ENCODE measurements around the gene C9orf78. TPM values are rescaled to one million over a fixed set of nuclear protein-coding genes. Genes with fewer than 3 reads are reported as not detected.
"Not testable (repeated sequence)": the region's sequence is repeated elsewhere in the genome, so short reads cannot be mapped to it uniquely, and the experiment has no call there.

The C9orf78 gene
- total and polyA plus RNA-seq, 2 donors: 76.8 to 95.0 TPM

DNA sequence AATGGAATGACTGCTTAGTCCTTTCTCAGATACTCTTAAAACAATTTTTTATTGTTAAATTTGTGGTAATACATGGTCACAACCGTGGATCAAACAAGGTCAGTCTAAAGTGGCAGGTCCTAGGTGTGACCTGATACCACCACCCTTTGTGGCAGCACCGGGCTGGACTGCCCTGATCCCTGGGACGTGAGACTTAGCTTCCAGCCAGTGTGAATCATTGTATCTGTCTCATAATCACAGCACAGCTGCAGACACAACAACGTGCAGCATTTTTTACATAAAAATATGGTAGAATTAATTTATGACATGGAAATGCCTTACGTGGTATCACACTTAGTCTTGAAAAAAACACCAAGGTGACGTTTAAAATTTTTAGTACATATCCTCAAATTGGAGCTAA is 24.3 kb downstream of the C9orf78 start:
- H3K36me3 ChIP-seq (ENCODE audit: control insufficient read depth in 2 of 2, insufficient read depth in 2 of 2, low read length in 1 of 2): peaks cover 75 to 80% of the 10 kb centered on the region in 2 donors
- no peaks in the 10 kb centered on the region for H3K27me3 ChIP-seq (ENCODE audit: control insufficient read depth in 2 of 2, insufficient read depth in 1 of 2, low read length in 1 of 2)
- H3K4me3 ChIP-seq (ENCODE audit: low read length in 2 of 2): no peak overlapping the region
- WGBS: 96% methylated on average over 6 of the region's 6 CpGs
- H3K9me3 ChIP-seq (ENCODE audit: control insufficient read depth in 2 of 2, insufficient read depth in 1 of 2, low read length in 1 of 2): no peaks in the 10 kb centered on the region
- H3K4me1 ChIP-seq (ENCODE audit: control insufficient read depth in 2 of 2, insufficient read depth in 2 of 2, low read length in 2 of 2): no peaks in the 10 kb centered on the region
- no peak overlapping the region for H3K27ac ChIP-seq (ENCODE audit: low read depth in 1 of 2, low read length in 1 of 2)
- DNase-seq (ENCODE audit: low read depth in 6 of 9, low spot score in 9 of 9): no peak

DNA sequence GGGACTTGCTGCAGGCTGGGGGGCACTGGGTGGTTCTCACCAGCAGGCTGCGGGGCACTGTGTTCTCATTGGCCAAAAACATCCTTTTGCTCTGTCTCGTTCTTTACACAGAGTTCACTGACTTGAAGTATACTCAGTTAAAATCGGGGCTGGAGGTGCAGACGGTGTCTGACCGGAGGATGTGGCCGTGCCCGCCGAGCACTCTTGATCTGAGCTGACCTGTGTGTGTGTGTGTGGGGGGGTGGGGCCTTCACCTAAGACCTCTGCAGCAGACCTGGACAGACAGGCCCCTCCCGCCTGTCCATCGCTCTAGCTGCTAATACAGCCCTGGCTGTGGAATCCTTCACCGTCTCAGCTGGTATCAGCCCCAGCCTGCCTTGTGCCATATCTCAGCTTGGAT is 25.0 kb downstream of the C9orf78 start:
- Histone ChIP-seq H3K9me3 (ENCODE audit: control insufficient read depth in 2 of 2, insufficient read depth in 1 of 2, low read length in 1 of 2) (no peaks in the 10 kb centered on the region), H3K4me3 (ENCODE audit: low read length in 2 of 2) (no peak overlapping the region), H3K4me1 (ENCODE audit: control insufficient read depth in 2 of 2, insufficient read depth in 2 of 2, low read length in 2 of 2) (no peaks in the 10 kb centered on the region), H3K27ac (ENCODE audit: low read depth in 1 of 2, low read length in 1 of 2) (no peak overlapping the region), H3K27me3 (ENCODE audit: control insufficient read depth in 2 of 2, insufficient read depth in 1 of 2, low read length in 1 of 2) (no peaks in the 10 kb centered on the region), H3K36me3 (ENCODE audit: control insufficient read depth in 2 of 2, insufficient read depth in 2 of 2, low read length in 1 of 2) (peaks cover 69 to 79% of the 10 kb centered on the region in 2 donors)
- WGBS: 97% methylated on average over 11 of the region's 11 CpGs
- DNase-seq (ENCODE audit: low read depth in 6 of 9, low spot score in 9 of 9): no peak

DNA sequence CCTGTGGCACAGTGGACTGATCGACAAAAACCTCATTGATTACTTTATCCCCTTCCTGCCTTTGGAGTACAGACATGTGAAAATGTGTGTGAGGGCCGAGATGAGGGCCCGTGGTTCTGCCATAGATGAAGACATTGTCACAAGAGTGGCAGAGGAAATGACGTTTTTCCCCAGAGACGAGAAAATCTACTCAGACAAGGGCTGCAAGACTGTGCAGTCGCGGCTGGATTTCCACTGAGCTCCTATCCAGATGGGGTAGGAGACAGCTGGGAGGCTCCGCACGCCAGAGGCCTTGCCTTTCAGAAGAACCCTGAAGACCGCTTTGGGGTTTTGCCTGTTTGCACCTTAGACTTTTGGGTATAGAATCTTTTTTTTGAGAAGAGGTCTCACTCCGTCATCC is 25.7 kb downstream of the C9orf78 start:
- no peaks in the 10 kb centered on the region for H3K9me3 ChIP-seq (ENCODE audit: control insufficient read depth in 2 of 2, insufficient read depth in 1 of 2, low read length in 1 of 2)
- no peaks in the 10 kb centered on the region for H3K27me3 ChIP-seq (ENCODE audit: control insufficient read depth in 2 of 2, insufficient read depth in 1 of 2, low read length in 1 of 2)
- H3K4me3 ChIP-seq (ENCODE audit: low read length in 2 of 2): no peak overlapping the region
- H3K36me3 ChIP-seq (ENCODE audit: control insufficient read depth in 2 of 2, insufficient read depth in 2 of 2, low read length in 1 of 2): peaks cover 61 to 73% of the 10 kb centered on the region in 2 donors
- no peak overlapping the region for H3K27ac ChIP-seq (ENCODE audit: low read depth in 1 of 2, low read length in 1 of 2)
- 93% methylated on average over 11 of the region's 11 CpGs for WGBS
- H3K4me1 ChIP-seq (ENCODE audit: control insufficient read depth in 2 of 2, insufficient read depth in 2 of 2, low read length in 2 of 2): peaks cover 0 to under 1% of the 10 kb centered on the region in 2 donors
- DNase-seq (ENCODE audit: low read depth in 6 of 9, low spot score in 9 of 9): no peak

DNA sequence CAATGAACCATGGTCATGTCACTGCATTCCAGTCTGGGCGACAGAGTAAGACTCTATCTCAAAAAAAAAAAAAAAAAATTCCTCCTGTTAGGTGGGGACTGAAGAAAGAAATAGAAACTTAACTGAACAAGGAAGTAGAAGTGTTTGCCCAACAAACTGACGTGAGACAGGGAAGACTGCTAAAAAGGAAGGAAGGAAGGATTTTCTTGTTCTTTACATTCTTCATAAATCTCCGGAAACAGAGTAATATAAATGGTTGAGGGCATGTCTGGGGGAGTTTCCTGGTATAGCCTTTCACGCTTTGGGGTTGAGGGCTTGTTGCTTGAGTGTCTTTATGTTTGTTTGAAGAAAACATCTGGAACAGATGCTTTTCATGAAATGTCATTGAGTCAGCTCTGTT is 29.0 kb downstream of the C9orf78 start:
- peaks cover 37 to 45% of the 10 kb centered on the region in 2 donors for H3K36me3 ChIP-seq (ENCODE audit: control insufficient read depth in 2 of 2, insufficient read depth in 2 of 2, low read length in 1 of 2)

DNA sequence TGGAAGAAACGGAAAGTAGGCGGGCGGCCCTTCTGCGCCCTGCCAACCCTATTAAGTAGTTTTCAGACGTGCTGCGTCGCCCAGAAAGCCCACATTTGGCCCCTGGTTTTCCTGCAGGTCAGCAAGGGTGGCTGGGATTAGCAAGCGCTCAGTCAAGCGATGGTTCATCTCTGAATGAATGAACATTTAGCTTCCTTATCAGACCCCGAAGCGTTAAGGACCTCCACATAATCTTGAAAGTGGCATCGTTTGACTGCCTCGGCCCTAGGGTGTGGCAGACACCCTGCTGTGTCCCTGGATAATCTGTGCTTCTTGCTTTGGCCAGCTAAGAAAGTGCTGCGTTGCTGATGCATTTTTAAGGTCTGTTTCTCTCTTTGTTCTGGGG is 31.4 kb downstream of the C9orf78 start:
- peaks cover 15 to 22% of the 10 kb centered on the region in 2 donors for H3K36me3 ChIP-seq (ENCODE audit: control insufficient read depth in 2 of 2, insufficient read depth in 2 of 2, low read length in 1 of 2)
- no peaks in the 10 kb centered on the region for H3K27me3 ChIP-seq (ENCODE audit: control insufficient read depth in 2 of 2, insufficient read depth in 1 of 2, low read length in 1 of 2)
- peak overlapping the region in 1 of 2 donors; percentile 88 for H3K27ac ChIP-seq (ENCODE audit: low read depth in 1 of 2, low read length in 1 of 2)
- peaks cover 8 to 9% of the 10 kb centered on the region in 2 donors for H3K4me1 ChIP-seq (ENCODE audit: control insufficient read depth in 2 of 2, insufficient read depth in 2 of 2, low read length in 2 of 2)
- 6% methylated on average over 14 of the region's 14 CpGs for WGBS
- no peaks in the 10 kb centered on the region for H3K9me3 ChIP-seq (ENCODE audit: control insufficient read depth in 2 of 2, insufficient read depth in 1 of 2, low read length in 1 of 2)
- DNase-seq (ENCODE audit: low read depth in 6 of 9, low spot score in 9 of 9): no peak
- peak overlapping the region; percentile 68 to 86 for H3K4me3 ChIP-seq (ENCODE audit: low read length in 2 of 2)

More for the DNA sequence above, 29.0 kb downstream of the C9orf78 start:
- WGBS: 94% methylated on average over 4 of the region's 4 CpGs
- Histone ChIP-seq H3K27ac (ENCODE audit: low read depth in 1 of 2, low read length in 1 of 2) (no peak overlapping the region), H3K9me3 (ENCODE audit: control insufficient read depth in 2 of 2, insufficient read depth in 1 of 2, low read length in 1 of 2) (no peaks in the 10 kb centered on the region), H3K4me1 (ENCODE audit: control insufficient read depth in 2 of 2, insufficient read depth in 2 of 2, low read length in 2 of 2) (peaks cover 8 to 9% of the 10 kb centered on the region in 2 donors), H3K4me3 (ENCODE audit: low read length in 2 of 2) (no peak overlapping the region), H3K27me3 (ENCODE audit: control insufficient read depth in 2 of 2, insufficient read depth in 1 of 2, low read length in 1 of 2) (no peaks in the 10 kb centered on the region)
- no peak for DNase-seq (ENCODE audit: low read depth in 6 of 9, low spot score in 9 of 9)

DNA sequence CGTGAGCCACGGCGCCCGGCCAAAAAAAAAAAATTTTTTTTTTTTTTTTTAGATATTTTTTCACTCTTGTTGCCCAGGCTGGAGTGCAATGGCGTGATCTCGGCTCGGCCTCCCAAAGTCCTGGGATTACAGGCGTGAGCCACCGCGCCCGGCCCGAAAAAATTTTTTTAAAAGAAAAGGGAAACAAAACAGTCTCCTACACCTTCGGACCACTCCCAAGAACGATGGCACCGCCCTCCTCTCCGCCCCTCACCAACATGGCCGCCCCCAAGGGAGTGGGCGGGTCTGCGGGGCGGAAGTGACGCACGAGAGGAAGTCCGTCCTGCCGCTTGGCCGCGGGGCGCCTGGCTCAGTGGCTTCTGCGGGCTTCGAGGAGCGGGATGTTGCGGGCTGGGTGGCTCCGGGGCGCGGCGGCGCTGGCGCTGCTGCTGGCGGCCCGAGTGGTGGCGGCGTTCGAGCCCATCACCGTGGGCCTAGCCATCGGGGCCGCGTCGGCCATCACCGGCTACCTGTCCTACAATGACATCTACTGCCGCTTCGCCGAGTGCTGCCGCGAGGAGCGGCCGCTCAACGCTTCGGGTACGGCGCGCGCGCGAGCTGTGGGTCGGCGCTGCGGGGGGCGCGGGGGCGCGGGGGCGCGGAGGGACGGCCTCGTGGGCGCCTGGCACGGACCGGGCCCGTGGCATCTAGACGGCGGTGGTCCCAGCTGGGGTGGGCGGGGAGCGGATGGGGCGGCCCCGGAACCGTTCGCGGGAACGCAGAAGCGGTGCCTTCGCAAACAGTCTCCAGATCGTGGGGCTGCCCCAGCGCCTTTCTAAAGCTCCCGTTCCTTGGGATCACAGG is 32.0 kb downstream of the C9orf78 start, which contains the start of gene TOR1B:
Gene TOR1B (plus strand): TSS at position 352 of the 843 bp plus-strand sequence. CDS start 29 bp downstream, at position 381.
- Histone ChIP-seq H3K4me3 (ENCODE audit: low read length in 2 of 2) (peak within 1 kb of the TSS; percentile 68 to 86), H3K9me3 (ENCODE audit: control insufficient read depth in 2 of 2, insufficient read depth in 1 of 2, low read length in 1 of 2) (no peaks in the 10 kb centered on the region), H3K36me3 (ENCODE audit: control insufficient read depth in 2 of 2, insufficient read depth in 2 of 2, low read length in 1 of 2) (peaks cover 13 to 22% of the 10 kb centered on the region in 2 donors), H3K4me1 (ENCODE audit: control insufficient read depth in 2 of 2, insufficient read depth in 2 of 2, low read length in 2 of 2) (peaks cover 8 to 9% of the 10 kb centered on the region in 2 donors), H3K27me3 (ENCODE audit: control insufficient read depth in 2 of 2, insufficient read depth in 1 of 2, low read length in 1 of 2) (no peaks in the 10 kb centered on the region), H3K27ac (ENCODE audit: low read depth in 1 of 2, low read length in 1 of 2) (peak within 1 kb of the TSS; percentile 7 to 88)
- WGBS: under 1% methylated on average over 93 of the region's 93 CpGs
- peak; percentile 75 to 98 (median 92) for DNase-seq (ENCODE audit: low read depth in 6 of 9, low spot score in 9 of 9)

DNA sequence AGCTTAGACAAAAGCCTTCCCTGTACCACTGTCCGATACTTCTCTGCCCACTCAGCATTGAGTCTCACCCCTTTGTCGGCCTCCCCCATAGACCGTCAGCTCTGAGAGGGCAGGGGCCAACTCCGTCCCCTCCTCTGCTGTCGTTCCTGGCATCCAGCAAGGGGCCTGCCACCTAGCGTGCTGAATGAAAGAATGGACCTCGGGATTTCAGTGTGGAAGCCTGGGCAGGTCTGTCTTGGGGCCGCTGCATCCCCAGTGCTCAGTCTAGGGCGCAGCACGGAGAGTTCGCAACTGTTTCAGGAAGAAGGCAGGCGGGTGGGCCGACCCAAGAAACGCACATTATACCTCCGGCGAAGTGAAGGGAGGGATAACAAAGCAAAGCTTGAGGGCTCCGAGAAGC is 33.6 kb downstream of the C9orf78 start:
- DNase-seq (ENCODE audit: low read depth in 6 of 9, low spot score in 9 of 9): no peak
- Histone ChIP-seq H3K27me3 (ENCODE audit: control insufficient read depth in 2 of 2, insufficient read depth in 1 of 2, low read length in 1 of 2) (no peaks in the 10 kb centered on the region), H3K27ac (ENCODE audit: low read depth in 1 of 2, low read length in 1 of 2) (no peak overlapping the region), H3K4me3 (ENCODE audit: low read length in 2 of 2) (no peak overlapping the region), H3K36me3 (ENCODE audit: control insufficient read depth in 2 of 2, insufficient read depth in 2 of 2, low read length in 1 of 2) (peaks cover 4 to 14% of the 10 kb centered on the region in 2 donors), H3K9me3 (ENCODE audit: control insufficient read depth in 2 of 2, insufficient read depth in 1 of 2, low read length in 1 of 2) (no peaks in the 10 kb centered on the region), H3K4me1 (ENCODE audit: control insufficient read depth in 2 of 2, insufficient read depth in 2 of 2, low read length in 2 of 2) (peaks cover 8 to 10% of the 10 kb centered on the region in 2 donors)
- 97% methylated on average over 17 of the region's 17 CpGs for WGBS

DNA sequence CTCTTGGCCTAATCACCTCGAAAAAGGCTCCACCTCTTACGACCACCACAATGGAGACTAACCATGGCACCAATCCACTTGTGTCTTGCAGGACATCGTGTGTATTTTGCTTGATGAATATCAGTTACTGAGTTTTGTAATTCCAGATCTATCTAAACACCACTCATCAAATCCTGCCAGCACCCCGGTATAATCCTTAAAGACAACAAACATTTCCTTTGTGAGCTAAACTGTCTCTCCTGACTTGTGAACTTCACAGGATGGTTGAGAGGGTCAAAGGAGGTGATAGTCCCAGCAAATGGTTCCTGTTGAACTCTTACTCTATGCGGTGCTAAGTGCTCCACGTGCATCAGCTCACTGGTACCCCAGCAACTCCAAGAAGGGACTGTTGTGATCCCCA is 36.1 kb downstream of the C9orf78 start:
- no peak overlapping the region for H3K27ac ChIP-seq (ENCODE audit: low read depth in 1 of 2, low read length in 1 of 2)
- no peaks in the 10 kb centered on the region for H3K9me3 ChIP-seq (ENCODE audit: control insufficient read depth in 2 of 2, insufficient read depth in 1 of 2, low read length in 1 of 2)
- H3K27me3 ChIP-seq (ENCODE audit: control insufficient read depth in 2 of 2, insufficient read depth in 1 of 2, low read length in 1 of 2): peaks cover 0 to 14% of the 10 kb centered on the region in 2 donors
- H3K4me1 ChIP-seq (ENCODE audit: control insufficient read depth in 2 of 2, insufficient read depth in 2 of 2, low read length in 2 of 2): peaks cover 4 to 7% of the 10 kb centered on the region in 2 donors
- no peak overlapping the region for H3K4me3 ChIP-seq (ENCODE audit: low read length in 2 of 2)
- no peak for DNase-seq (ENCODE audit: low read depth in 6 of 9, low spot score in 9 of 9)
- 88% methylated on average over 6 of the region's 6 CpGs for WGBS
- no peaks in the 10 kb centered on the region for H3K36me3 ChIP-seq (ENCODE audit: control insufficient read depth in 2 of 2, insufficient read depth in 2 of 2, low read length in 1 of 2)

DNA sequence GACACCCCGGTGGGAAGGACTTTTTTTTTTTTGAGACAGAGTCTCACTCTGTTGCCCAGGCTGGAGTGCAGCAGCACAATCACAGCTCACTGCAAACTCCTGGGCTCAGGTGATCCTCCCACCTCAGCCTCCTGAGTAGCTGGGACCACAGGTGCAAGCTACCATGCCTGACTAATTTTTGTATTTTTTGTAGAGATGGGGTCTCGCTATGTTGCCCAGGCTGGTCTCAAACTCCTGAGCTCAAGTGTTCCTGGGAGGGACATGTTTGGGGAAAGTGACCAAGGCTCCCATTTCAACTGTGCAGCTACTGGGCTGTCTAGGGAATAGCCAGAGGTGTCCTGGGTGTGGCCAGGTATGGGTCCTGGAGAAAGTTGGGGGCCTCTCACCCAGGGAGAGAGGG is 39.0 kb downstream of the C9orf78 start:
- peaks cover 0 to 16% of the 10 kb centered on the region in 2 donors for H3K27me3 ChIP-seq (ENCODE audit: control insufficient read depth in 2 of 2, insufficient read depth in 1 of 2, low read length in 1 of 2)
- H3K4me1 ChIP-seq (ENCODE audit: control insufficient read depth in 2 of 2, insufficient read depth in 2 of 2, low read length in 2 of 2); H3K9me3 ChIP-seq (ENCODE audit: control insufficient read depth in 2 of 2, insufficient read depth in 1 of 2, low read length in 1 of 2); H3K36me3 ChIP-seq (ENCODE audit: control insufficient read depth in 2 of 2, insufficient read depth in 2 of 2, low read length in 1 of 2); H3K27ac ChIP-seq (ENCODE audit: low read depth in 1 of 2, low read length in 1 of 2); DNase-seq (ENCODE audit: low read depth in 6 of 9, low spot score in 9 of 9); H3K4me3 ChIP-seq (ENCODE audit: low read length in 2 of 2): not testable (repeated sequence)
- 86% methylated on average over 2 of the region's 2 CpGs for WGBS

Data from thymus (tissue), 11 donors.